H1 (cell line): ENCODE results near the gene TCTN3. TPM values are rescaled to one million over a fixed set of nuclear protein-coding genes. Genes with fewer than 3 reads are reported as not detected.

Experiments
- CTCF ChIA-PET: fragments of 300-600 bp; sonication (Branson Sonifier 250); formaldehyde crosslinking; loops from one replicate; lab custom pipeline; 2021; ENCODE audit not compliant: partially characterized antibody; lab: Charles Lee
- POLR2A ChIA-PET: fragments of 300-600 bp; sonication (Branson Sonifier 250); formaldehyde crosslinking; loops from one replicate; lab custom pipeline; 2021; ENCODE audit warnings: inconsistent platforms; ENCODE audit not compliant: partially characterized antibody; lab: Charles Lee
- DNase-seq, 2 experiments: peaks; one replicate each; pipeline versions ENCODE4 v3.0.0 to v3.0.0-alpha.2; 2010 to 2022; ENCODE audit warnings: low spot score in 2 of 2, low read depth in 1 of 2, mixed read lengths in 1 of 2
- FAIRE-seq: peaks from 2 replicates; lab custom pipeline; 2011; peaks lifted over from hg19 to GRCh38; lab: Jason Lieb, UNC
- H2AFZ ChIP-seq: 2 replicates; pipeline ENCODE4 v1.8.1; 2012; ENCODE audit warnings: low read length, inconsistent platforms
- H2AK5ac ChIP-seq: 2 replicates; pipeline ENCODE4 v1.6.1; 2013; ENCODE audit warnings: low read depth, low read length
- H2BK120ac ChIP-seq: replicated peaks from 2 replicates; pipeline ENCODE3; 2013; ENCODE audit warnings: low read depth, low read length, inconsistent platforms
- H2BK12ac ChIP-seq: 2 replicates; pipeline ENCODE4 v1.6.1; 2013; ENCODE audit warnings: low read depth, low read length
- H2BK15ac ChIP-seq: 2 replicates; pipeline ENCODE4 v1.6.1; 2013; ENCODE audit warnings: low read length
- H2BK20ac ChIP-seq: 2 replicates; pipeline ENCODE4 v1.6.1; 2013; ENCODE audit warnings: low read length
- H2BK5ac ChIP-seq: 2 replicates; pipeline ENCODE4 v1.6.1; 2013; ENCODE audit warnings: low read depth, low read length
- H3K14ac ChIP-seq: 2 replicates; pipeline ENCODE4 v1.6.1; 2013; ENCODE audit warnings: inconsistent platforms; ENCODE audit not compliant: insufficient read length
- H3K18ac ChIP-seq: 2 replicates; pipeline ENCODE4 v1.6.1; 2013; ENCODE audit warnings: low read length; ENCODE audit errors: extremely low read depth
- H3K23ac ChIP-seq: 2 replicates; pipeline ENCODE4 v1.6.1; 2013; ENCODE audit warnings: inconsistent platforms; ENCODE audit not compliant: insufficient read length
- H3K23me2 ChIP-seq: 2 replicates; pipeline ENCODE4 v1.6.1; 2013; ENCODE audit warnings: low read depth, low read length
- H3K27ac ChIP-seq: 2 replicates; pipeline ENCODE4 v1.6.1; 2011; ENCODE audit warnings: low read depth, low read length, inconsistent platforms
- H3K27me3 ChIP-seq, 4 experiments: replicated peaks in 1 of 4; 1 replicate in 1 of 4; 2 replicates in 3 of 4; pipeline versions ENCODE4 v1.6.1 to v1.8.1; 2011 to 2013; ENCODE audit warnings: low read length in 3 of 4, mild to moderate bottlenecking in 3 of 4, inconsistent platforms in 2 of 4, mixed read lengths in 2 of 4, moderate library complexity in 1 of 4; ENCODE audit not compliant: control insufficient read depth in 3 of 4, insufficient read depth in 3 of 4; ENCODE audit errors: extremely low read depth in 1 of 4
- H3K36me3 ChIP-seq, 4 experiments: 2 replicates each; pipeline versions ENCODE4 v1.6.1 to v1.8.1; 2011 to 2013; ENCODE audit warnings: mild to moderate bottlenecking in 4 of 4, low read length in 3 of 4, moderate library complexity in 2 of 4, control low read depth in 1 of 4, inconsistent platforms in 1 of 4; ENCODE audit not compliant: insufficient read depth in 4 of 4, control insufficient read depth in 2 of 4
- H3K4ac ChIP-seq: replicated peaks from 2 replicates; pipeline ENCODE3; 2013; ENCODE audit warnings: low read length, low read depth, mixed read lengths, inconsistent platforms; ENCODE audit not compliant: insufficient read length
- H3K4me1 ChIP-seq, 4 experiments: replicated peaks in 1 of 4; 1 replicate in 1 of 4; 2 replicates in 3 of 4; pipeline versions ENCODE4 v1.6.1 to v1.8.1; 2011 to 2013; ENCODE audit warnings: low read length in 3 of 4, inconsistent platforms in 2 of 4, mixed read lengths in 1 of 4; ENCODE audit not compliant: insufficient read depth in 4 of 4, control insufficient read depth in 3 of 4
- H3K4me2 ChIP-seq, 2 experiments: 2 replicates each; pipeline versions ENCODE4 v1.6.1 to v1.8.1; 2011 to 2013; ENCODE audit warnings: low read depth in 2 of 2, low read length in 2 of 2, control low read depth in 1 of 2, inconsistent platforms in 1 of 2, mild to moderate bottlenecking in 1 of 2; ENCODE audit not compliant: insufficient read depth in 1 of 2
- H3K4me3 ChIP-seq, 4 experiments: fragments of 200-600, 300-600 bp in 1 of 4; sonication (generic), shearing (Covaris generic), sonication (Bioruptor Twin) in 1 of 4; 2 replicates each; pipeline versions ENCODE4 v1.5.1 to v1.8.1; 2011 to 2016; ENCODE audit warnings: low read length in 4 of 4, low read depth in 3 of 4, control low read depth in 2 of 4, inconsistent platforms in 2 of 4, mild to moderate bottlenecking in 2 of 4, mixed read lengths in 1 of 4, moderate library complexity in 1 of 4; ENCODE audit not compliant: insufficient read depth in 2 of 4; ENCODE audit errors: extremely low read depth in 1 of 4
- H3K56ac ChIP-seq: replicated peaks from 2 replicates; pipeline ENCODE3; 2013; ENCODE audit warnings: low read depth, mild to moderate bottlenecking, mixed read lengths, low read length, inconsistent platforms; ENCODE audit not compliant: insufficient read length
- H3K79me1 ChIP-seq: 2 replicates; pipeline ENCODE4 v1.6.1; 2013; ENCODE audit warnings: low read depth, low read length, control low read depth
- H3K79me2 ChIP-seq, 2 experiments: 2 replicates each; pipeline versions ENCODE4 v1.6.1 to v1.8.1; 2012 to 2013; ENCODE audit warnings: low read length in 2 of 2, mild to moderate bottlenecking in 2 of 2, inconsistent platforms in 1 of 2; ENCODE audit not compliant: insufficient read depth in 2 of 2, control insufficient read depth in 1 of 2
- H3K9ac ChIP-seq, 4 experiments: replicated peaks in 1 of 4; 1 replicate in 1 of 4; 2 replicates in 3 of 4; pipeline versions ENCODE4 v1.6.1 to v1.8.1; 2011 to 2013; ENCODE audit warnings: low read depth in 3 of 4, low read length in 3 of 4, control low read depth in 2 of 4, mild to moderate bottlenecking in 2 of 4, moderate library complexity in 2 of 4, inconsistent platforms in 1 of 4; ENCODE audit errors: extremely low read depth in 1 of 4
- H3K9me3 ChIP-seq, 2 experiments: 2 replicates each; pipeline versions ENCODE4 v1.6.1 to v1.8.1; 2012 to 2013; ENCODE audit warnings: mild to moderate bottlenecking in 2 of 2, moderate library complexity in 2 of 2, control low read depth in 1 of 2, inconsistent platforms in 1 of 2, low read depth in 1 of 2, low read length in 1 of 2, mixed read lengths in 1 of 2; ENCODE audit not compliant: insufficient read depth in 2 of 2
- H4K20me1 ChIP-seq, 2 experiments: replicated peaks in 1 of 2; 2 replicates each; pipeline versions ENCODE3 to v1.8.1; 2011 to 2013; ENCODE audit warnings: inconsistent platforms in 2 of 2, low read length in 2 of 2, mild to moderate bottlenecking in 1 of 2; ENCODE audit not compliant: insufficient read depth in 2 of 2, control insufficient read depth in 1 of 2
- H4K5ac ChIP-seq: 2 replicates; pipeline ENCODE4 v1.6.1; 2013; ENCODE audit warnings: low read length, low read depth, mixed read lengths, inconsistent platforms; ENCODE audit not compliant: insufficient read length
- H4K8ac ChIP-seq: 2 replicates; pipeline ENCODE4 v1.8.0; 2013; ENCODE audit warnings: mild to moderate bottlenecking, moderate library complexity, low read length, inconsistent platforms; ENCODE audit not compliant: insufficient read depth; ENCODE audit errors: extremely low read depth
- H4K91ac ChIP-seq: replicated peaks from 2 replicates; pipeline ENCODE3; 2013; ENCODE audit warnings: low read length, mixed read lengths, inconsistent platforms; ENCODE audit not compliant: insufficient read length
- CTBP2 ChIP-seq: IDR thresholded peaks from 2 replicates; pipeline ENCODE4 v1.7.0; 2011; ENCODE audit warnings: borderline replicate concordance, mild to moderate bottlenecking, moderate library complexity, mixed read lengths, low read length; ENCODE audit not compliant: insufficient read depth, insufficient read length
- EGR1 ChIP-seq: IDR thresholded peaks from 2 replicates; pipeline ENCODE4 v1.6.1; 2011; ENCODE audit warnings: low read depth, low read length, borderline replicate concordance
- EZH2 ChIP-seq: fragments of 200-600 bp; sonication (generic); IDR thresholded peaks from 2 replicates; pipeline ENCODE4 v1.7.1; 2012; ENCODE audit warnings: low read depth, mild to moderate bottlenecking, moderate library complexity, low read length, inconsistent platforms; ENCODE audit not compliant: severe bottlenecking
- SIX5 ChIP-seq: IDR thresholded peaks from 2 replicates; pipeline ENCODE4 v1.6.1; 2011; ENCODE audit warnings: mild to moderate bottlenecking, low read depth, low read length
- TEAD4 ChIP-seq: IDR thresholded peaks from 2 replicates; pipeline ENCODE4 v1.6.1; 2012; ENCODE audit warnings: low read depth, low read length, inconsistent platforms, mixed read lengths
- YY1 ChIP-seq: IDR thresholded peaks from 2 replicates; pipeline ENCODE4 v1.6.1; 2011; ENCODE audit warnings: low read depth, mild to moderate bottlenecking, low read length
- polyA plus RNA-seq, 7 experiments: library from polyadenylated mRNA; depleted of rRNA in 3 of 7; stranded (reverse) in 5 of 7; unstranded in 2 of 7; fragments of >200 nt in 5 of 7; fragments of 200-250 nt in 2 of 7; gene quantifications; 1 replicate in 5 of 7; 2 replicates in 1 of 7; 4 replicates in 1 of 7; pipeline versions ENCODE4 v1.2.1 to v1.2.3, GENCODE V29; 2011 to 2013; ENCODE audit warnings: missing spikeins in 2 of 7, mixed read lengths in 2 of 7
- total RNA-seq: library from RNA; stranded (reverse); fragmentation: NEBNext Ultra II Directional; extraction: Animal tissue kit (Norgen Biotek cat#: 25700); gene quantifications from 2 replicates; pipeline ENCODE4 v1.2.1, GENCODE V29; 2021

Gene TCTN3
- total and polyA plus RNA-seq, 2 of the 8 experiments (the other 6 are each of a cell fraction or from before 2014, with no cell fraction given): 34.7 to 39.8 TPM

GRCh38 chr10:95664543-95664942 is 29.2 kb downstream of the TCTN3 start:
- ChIA-PET POLR2A (interaction anchor here (1.0 to 2.2 kb wide), 3 partner anchors 9 to 92 kb away, joined by 3 to 8 read pairs (median 3); partner anchors contain the start of genes ALDH18A1 and ENTPD1), CTCF (interaction anchor here (3.8 kb wide), 1 partner anchor 29 kb away, joined by 16 read pairs; the partner anchor contains the start of gene TCTN3)
- Histone ChIP-seq H2AFZ (no peak overlapping the region), H4K5ac (no peak overlapping the region), H2BK15ac (no peak overlapping the region), H2BK5ac (no peak overlapping the region), H4K8ac (no peak overlapping the region), H3K9me3 (no peaks in the 10 kb centered on the region), H3K9ac (no peak overlapping the region), H3K4me1 (no peaks in the 10 kb centered on the region), H3K56ac (no peak overlapping the region), H2BK120ac (no peak overlapping the region), H2BK20ac (no peak overlapping the region), H2BK12ac (no peak overlapping the region), H3K79me1 (no peaks in the 10 kb centered on the region), H3K23ac (no peak overlapping the region), H3K79me2 (no peaks in the 10 kb centered on the region), H3K4me3 (no peak overlapping the region), H3K4ac (no peak overlapping the region), H4K20me1 (peaks cover 0 to 2% of the 10 kb centered on the region in 2 experiments), H3K27me3 (no peaks in the 10 kb centered on the region), H3K4me2 (no peak overlapping the region), H3K36me3 (peaks cover 0 to 11% (median 6%) of the 10 kb centered on the region in 4 experiments; a peak in 3 of 8 replicates), H2AK5ac (no peak overlapping the region), H3K14ac (no peak overlapping the region), H3K27ac (no peak overlapping the region), H3K23me2 (no peaks in the 10 kb centered on the region), H4K91ac (no peak overlapping the region), H3K18ac (no peak overlapping the region)
- no peak for DNase-seq
- no peak for TF ChIP-seq SIX5
- TF ChIP-seq CTBP2: no peak
- no peak for TF ChIP-seq TEAD4
- no peak for TF ChIP-seq EGR1
- no peak for TF ChIP-seq YY1
- no peak for TF ChIP-seq EZH2
- FAIRE-seq: no peak
